ENCODE results near the gene GAPDHS.

- no peak for TF ChIP-seq GATA2 (CRISPR knock-in tag; IDR thresholded peaks at IDR 0.05)
- no peak for TF ChIP-seq RFX5 (IDR thresholded peaks at IDR 0.05; ENCODE audit: low read length)
- no peak for TF ChIP-seq CTCF (IDR thresholded peaks at IDR 0.05)
- TF ChIP-seq RCOR1 (IDR thresholded peaks at IDR 0.05; ENCODE audit: low read length): no peak
- no peak for TF ChIP-seq EP300 (IDR thresholded peaks at IDR 0.05; ENCODE audit: borderline replicate concordance in 1 of 2, low read depth in 1 of 2, low read length in 1 of 2)
- TF ChIP-seq TCF12 (IDR thresholded peaks at IDR 0.05): no peak
Observed at GRCh38 chr19:35569281-35569781, 36.1 kb downstream of the GAPDHS start.
